GM19452 (cell line): ENCODE measurements around the gene NOTCH1.
A peak's percentile ranks its signal among the peaks of the same experiment; 100 is the strongest.

ENCODE experiments used
- ATAC-seq: cut with Tn5 transposase; IDR thresholded peaks from one replicate; pipeline ENCODE4 v1.9.1; 2021; ENCODE audit not compliant: unreplicated experiment

The NOTCH1 gene

DNA sequence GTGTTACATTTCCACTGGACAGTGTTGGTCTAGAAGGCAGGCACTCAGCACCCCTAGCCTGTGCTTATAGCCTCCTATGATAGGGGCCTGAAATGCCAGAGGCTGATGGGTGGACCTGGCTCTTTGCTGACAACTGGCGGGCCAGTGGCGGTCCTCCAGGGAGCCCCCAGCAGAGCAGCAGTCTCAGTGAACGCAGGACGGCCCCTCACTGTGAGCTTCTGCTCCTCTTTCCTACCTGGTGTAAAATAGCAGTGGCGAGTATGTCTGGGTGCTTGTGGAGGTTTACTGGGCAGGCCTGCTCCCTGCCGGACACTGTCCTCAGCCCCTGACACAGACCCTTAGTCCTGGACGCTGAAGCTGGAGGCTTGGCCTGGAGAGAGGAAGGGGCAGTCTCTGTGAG, 59.7 kb downstream of the NOTCH1 start:
- no peak for ATAC-seq

DNA sequence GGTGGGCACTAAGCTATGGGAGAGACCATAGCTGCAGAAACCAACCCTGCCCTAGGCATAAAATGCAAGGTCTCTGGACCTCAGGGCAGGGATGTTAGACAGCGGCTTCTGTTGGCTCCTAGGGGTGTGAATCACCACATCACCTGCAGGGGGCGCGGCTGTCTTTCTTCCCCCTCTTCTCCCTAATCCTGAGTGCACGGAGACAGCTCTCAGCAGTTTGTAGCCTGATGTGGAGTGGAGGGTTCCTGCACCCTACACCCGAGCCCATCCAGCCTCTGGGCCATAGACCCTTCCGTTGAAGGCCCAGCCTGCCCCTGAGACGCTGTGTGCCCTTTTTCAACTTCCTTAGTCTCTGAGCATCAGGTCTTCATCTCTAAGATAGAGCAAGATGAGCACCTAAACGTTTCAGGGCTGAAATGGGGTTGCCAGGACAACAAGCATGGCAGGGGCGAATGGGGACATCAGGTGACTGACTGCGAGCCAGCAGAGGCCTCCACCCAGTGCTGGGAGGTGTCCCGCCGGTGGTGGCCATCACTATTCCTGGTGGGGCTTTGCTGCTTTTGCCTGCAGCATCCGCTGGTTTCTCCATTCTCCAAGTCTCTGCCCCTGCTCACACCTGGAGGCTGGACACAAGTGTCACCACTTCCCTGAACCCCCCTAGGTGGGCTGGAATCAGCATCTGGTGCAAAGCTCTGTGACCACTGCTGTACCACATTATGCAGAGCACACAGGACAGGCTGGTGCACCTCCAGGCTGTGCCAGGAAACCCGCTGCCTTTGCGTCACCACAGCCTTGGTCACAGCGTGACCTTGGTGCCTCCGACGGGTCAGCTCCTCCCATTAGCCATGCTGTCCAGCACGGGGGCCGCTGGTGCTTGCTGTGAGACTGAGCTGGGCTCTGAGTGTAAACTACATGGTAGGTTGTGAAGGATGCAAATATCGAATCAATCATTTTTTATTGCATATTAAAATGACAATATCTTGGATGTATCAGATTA, 60.5 kb downstream of the NOTCH1 start:
- ATAC-seq, result no peak

DNA sequence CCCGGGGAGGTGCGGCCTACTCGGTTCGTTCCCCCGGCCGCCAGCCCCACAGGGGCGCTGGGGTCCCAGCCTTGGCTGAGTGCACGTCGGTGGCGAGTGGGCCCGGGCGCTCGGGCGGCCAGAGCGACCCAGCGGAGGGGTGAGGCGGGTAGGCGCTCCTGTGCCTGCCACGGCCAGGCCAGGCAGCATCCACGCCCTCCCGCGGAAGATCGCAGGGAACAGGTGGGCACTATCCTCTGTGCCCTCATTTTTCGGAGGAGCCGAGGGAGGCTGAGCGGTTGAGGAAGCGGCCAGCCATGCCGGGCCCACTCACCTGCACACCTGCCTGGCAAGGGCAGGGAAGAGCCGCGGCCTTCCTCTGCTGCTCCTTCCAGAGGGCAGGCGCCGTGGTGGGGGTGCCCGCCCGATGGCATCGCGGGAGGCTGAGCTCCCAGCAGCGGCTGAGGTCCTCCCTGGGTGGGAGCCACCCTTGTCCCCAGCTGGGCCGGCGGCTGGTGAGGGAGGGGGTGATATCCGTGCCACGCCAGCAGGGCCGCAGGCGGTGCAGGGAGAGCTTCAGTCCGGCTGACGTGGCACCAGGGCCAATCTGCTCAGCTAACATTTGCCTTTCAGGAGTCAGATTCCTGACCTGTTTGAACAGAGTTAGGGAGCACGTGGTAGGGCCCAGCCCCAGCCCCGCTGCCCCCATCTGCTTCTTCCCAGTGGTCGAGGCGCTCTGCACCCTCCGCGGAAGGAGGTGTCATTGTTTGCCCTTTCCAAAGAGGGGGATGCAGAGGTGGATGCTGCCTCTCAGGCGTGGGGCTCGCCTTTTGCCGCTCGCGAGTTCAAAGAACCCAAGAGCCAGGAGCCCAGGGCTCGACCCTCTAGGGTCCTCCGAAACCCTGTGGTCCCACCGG, 61.4 kb downstream of the NOTCH1 start:
- ATAC-seq, result no peak

DNA sequence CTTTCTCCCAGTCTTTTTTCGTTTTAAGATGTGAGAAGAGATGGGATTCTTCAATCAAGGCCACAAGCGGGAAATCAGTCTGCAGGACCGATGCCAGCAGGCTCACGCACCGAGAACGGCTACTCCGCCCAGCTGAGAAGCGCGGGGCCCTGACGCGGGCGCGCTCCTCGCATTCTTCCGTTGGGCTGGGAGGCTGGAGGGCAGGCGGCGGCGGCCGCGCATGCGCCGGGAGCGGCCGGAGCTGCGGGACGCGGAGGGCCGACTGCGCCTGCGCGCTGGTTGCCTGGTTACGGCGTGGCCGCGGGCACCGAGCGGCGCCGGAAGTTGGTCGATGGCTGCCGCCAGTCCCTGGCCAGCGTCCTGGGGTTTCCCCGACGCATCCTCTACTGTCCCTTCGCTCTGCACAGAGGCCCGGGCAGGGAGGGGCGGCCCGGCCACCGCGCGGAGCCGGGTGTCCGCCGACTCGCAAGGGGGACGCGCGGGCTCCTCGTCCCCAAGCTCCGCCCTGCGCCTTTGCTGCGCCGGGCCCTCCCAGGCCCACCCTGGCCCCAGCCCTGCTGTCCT, 62.2 kb downstream of the NOTCH1 start:
- ATAC-seq, result peak; percentile 50

DNA sequence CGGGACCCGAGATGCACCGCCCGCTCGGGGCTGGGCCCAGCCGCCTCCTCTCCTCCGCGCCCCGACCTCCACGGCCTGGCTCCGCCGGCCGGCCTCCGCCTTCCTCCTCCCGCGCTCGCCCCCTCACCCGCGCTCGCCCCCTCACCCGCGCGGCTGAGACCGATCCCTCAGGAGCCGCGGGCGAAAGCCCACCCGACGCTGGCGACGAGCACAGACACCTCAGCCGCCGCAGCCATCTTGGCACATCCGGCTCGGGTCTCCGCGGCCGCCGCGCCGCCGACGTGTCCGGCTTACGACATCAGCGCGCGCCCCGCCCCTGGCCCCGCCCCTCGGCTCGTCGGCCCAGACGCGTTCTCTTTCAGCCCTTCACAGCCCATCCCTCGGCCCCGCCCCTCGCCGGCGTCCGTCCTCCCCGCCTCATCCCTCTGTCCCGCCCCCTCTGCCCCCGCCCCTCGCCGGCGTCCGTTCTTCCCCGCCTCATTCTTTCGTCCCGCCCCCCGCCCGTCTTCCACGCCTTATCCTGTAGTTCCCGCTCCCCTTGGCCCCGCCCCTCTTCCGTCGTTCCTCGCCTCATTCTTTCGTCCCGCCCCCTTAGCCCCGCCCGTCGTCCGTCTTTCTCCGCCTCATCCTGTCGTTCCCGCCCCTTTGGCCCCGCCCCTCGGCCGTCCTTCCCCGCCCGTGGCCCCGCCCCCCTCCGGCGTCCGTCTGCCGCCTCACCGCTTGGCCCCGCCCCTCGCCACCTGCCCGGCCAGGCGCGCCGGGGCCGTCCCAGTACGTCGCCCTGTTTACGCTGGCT, 62.9 kb downstream of the NOTCH1 start, which contains the start of gene SEC16A:
Gene SEC16A, minus strand, starts transcription at position 248 of the 796 bp plus-strand sequence. CDS start 5,425 bp downstream, outside the sequence.
- peak; percentile 54 for ATAC-seq

DNA sequence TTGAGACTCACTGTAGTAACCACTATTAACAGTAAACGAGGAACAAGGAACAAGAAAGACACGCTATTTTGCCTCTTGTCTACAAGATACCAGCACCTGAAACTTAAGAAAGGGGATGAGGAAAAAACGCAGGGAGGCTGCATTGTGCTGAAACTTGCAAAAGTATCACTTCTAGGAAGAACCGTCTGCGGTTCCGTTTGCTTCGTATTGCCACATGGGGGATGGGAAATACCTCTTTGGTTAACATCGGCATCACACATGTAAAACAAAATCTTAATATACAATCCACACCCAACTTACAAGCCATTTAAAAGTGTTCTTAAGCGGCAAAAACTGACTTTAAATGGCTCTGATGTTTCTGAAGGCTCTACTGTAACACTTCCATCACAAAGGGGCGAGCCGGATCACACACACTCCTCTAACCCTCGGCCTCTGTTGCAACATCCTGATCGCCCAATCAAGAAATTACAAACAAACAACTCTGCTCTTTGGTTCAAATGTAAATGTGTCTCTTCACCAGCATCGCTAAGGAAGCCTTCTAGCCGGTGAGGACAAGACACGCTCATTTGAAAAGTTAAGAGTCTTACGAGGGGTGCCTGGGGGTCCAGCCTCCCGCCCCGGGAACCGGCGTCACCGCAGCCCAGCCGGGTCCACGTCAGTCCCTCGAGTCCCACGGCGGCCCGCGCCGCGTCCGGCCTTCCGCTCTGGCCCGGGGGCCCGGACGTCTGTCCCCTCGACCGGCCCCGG, 63.6 kb downstream of the NOTCH1 start:
- no peak for ATAC-seq

DNA sequence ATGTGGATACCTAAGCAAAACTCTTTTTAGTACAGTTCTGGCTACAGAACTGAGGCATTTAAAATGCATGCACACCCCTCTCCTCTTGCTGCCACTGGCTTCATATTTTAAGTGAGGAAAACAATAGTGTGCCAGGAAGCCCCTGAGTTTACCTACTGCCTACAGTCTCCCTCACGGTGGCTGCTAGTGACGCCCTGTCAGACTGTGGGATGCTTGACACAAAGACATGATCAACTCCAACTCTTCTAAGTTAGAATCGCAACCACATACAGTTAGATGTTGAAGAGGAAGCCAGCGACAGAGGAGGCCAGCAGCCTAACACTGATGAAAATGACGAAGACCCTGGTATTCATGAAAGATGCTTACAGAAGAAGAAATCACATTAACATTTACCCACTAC, 64.3 kb downstream of the NOTCH1 start:
- no peak for ATAC-seq

DNA sequence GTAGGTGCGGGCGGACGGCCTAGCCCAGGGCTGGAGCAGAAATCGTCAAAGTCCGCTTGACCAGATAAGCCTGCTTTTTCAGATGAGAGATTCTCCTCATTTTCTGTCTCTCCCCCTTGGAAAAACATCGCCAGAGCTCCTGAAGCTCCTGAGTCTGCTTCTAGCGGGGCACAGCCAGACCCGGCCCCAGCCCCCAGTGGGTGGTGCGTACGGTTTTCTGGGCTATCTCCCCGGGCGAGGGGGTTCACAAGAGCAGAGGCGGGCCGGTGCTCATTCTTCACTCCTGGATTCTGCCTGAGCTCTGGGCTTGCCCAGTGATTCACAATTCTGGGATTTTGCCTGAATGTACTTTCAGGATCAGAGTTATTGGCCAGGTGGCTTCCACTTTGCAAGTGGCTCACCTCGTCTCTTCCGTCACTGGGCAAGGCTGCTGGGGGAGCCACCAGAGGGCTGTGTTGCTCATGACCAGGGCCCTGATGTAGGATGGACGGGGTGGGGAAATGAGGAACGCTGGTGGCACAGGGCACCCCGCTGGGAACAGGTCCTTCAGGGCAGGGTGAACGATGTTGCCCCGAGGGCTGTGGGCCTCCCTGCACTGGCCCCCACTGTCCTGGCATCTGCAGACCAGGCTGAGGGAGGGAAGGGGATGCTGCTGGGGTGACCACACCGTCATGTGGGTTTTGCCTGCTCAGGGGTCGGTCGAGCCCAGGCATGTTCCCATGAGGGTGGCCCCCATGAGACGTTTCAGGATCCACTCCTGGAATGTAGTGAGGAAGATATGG, 69.3 kb downstream of the NOTCH1 start:
- no peak for ATAC-seq

DNA sequence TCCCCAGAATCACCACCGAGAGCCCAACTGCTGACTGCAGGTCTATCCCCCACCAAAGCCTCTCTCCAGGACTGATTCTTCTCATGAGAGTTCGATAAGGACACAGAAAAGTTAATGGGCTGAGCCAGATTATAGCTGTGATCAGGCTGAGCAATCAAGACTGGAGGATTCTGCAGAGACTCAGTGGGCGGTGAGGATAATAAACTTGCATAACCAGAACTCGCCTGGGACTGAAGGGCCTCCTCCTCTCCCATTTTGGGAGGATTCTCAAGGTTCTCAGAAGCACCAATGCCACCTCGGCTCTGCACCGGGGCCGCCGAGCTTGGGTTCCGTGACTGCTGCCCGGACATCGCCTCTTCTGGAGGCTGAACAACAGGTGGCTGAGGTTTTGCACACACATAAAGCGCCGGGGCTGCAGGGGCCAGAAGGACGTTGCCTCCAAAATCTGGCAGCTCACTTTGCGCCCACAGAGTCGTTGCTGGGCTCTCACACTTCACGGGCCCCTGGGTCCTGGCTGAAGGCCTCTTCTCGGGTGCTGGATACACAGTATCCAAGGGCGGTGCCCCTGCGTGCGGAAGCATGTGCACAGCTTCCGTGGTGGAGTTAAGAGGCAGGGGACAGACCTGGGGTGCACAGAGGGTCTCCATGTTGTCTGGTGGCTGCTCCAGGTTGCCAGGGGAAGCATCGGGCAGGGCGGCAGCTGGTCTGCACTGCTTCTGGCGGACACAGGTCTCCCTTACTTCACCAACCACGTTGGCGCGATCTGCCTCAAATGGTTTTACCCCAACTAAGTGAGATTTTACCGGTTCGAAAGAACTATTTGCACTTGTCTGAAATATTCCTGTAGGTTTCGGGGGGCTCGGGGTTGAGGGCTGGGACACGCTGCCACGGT, 70.6 kb downstream of the NOTCH1 start:
- ATAC-seq, result no peak

DNA sequence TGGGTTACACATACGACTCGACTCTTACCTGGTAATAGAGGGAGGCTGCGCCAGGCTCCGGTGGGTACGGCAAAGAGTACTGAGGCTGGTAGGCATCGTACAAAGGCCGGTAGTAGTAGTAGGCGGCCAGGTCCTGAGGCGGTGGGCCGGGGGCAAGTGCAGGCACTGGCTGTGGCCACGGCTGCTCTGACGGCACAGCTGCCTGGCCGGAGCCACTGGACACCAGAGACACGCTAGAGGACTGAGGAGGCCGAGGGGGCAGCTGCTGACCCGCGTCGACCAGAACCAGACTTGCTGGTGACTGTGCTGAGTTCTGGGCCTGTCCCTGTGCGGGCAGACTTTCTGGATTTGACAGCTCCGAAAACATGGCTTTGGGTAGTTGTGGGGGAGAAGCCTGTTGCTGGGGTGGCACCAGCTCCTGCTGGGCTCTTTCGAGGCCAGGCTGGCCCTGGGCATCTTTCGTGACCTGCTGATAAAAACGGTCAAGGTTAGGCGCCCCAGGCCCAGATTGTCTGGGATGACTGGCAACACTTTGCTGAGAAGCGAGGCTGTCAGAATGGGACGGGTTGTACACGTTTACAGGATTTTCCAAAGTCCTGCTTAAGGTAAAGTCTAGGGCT, 71.7 kb downstream of the NOTCH1 start:
- no peak for ATAC-seq

DNA sequence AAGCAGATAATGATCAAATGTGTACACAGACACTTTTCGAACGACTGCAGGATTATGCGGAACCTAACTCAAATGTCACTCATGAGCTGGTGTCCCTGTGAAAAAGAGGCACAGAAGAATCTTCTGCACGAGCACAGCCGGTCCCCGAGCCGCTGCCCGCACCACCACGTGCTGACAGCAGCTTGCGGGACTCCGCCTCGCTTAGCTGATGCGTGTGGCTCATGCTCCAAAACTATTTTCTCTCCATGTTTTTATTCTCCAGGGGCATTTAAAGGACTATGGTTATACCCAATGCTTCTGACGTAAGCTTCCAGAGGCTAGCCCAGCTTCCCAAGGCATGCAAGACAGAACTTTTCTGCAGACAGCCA, 72.5 kb downstream of the NOTCH1 start:
- ATAC-seq, result no peak

DNA sequence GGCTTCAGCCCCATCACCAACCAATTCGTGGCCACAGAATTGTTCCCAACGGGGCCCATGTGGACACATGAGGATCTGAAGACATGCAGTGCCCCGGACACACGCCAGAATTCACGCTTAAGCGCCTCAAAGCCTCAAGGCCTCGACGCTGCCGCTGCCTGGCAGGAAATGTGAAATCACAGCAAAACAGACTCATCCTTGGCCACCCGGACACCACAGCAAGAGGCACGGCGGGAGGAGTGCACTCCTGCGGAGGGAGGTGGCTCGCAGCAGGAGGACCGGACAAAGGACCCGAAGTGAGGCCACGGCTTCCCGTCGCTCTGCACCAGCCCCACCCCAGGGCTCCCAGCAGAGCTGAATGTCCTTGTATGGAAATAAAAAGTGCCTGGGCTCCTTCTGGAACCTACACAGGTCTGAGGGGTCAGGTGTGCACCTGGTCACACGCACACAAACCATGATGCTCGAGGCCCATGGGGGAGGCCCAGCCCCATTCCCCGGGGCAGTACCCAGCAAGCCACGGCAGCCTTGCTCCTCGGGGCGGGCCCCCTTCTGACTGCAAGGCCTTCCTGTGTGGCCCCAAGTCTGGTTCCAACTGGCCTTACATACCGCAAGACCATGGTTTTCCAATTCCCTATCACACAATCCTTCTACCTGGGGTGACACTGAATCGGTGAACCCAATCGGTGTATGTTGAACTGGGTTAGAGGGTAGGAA, 73.1 kb downstream of the NOTCH1 start:
- no peak for ATAC-seq

DNA sequence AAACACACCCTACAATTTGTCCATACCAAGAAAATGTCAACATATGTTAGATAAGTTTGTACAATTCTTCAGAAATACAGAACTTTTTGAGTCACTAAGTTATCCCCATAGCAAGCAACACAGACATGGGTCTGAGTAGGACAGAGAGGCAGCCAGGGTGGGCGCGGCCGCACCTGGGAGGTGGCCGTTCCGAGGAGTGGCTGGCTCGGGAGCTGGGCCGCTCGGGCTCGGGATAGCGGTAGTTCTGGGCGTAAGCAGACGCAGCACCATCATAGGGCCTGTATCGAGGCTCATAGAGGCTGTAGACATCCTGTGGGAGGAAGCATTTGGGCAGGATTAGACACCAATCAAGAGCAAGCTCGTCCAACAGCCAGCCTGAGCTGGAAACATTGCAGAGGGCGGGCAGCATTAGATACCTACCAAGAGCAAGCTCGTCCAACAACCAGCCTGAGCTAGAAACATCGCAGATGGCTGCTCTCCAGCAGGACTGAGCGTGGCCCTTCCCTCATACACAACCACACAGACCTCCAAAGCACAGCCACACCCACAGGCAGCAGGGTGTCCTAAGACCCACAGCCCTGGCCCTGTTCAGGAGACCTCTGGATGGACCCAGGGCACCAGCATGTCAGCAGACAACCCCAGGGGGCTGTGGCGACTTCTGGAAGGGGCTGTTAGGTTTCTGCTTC, 73.9 kb downstream of the NOTCH1 start:
- no peak for ATAC-seq

DNA sequence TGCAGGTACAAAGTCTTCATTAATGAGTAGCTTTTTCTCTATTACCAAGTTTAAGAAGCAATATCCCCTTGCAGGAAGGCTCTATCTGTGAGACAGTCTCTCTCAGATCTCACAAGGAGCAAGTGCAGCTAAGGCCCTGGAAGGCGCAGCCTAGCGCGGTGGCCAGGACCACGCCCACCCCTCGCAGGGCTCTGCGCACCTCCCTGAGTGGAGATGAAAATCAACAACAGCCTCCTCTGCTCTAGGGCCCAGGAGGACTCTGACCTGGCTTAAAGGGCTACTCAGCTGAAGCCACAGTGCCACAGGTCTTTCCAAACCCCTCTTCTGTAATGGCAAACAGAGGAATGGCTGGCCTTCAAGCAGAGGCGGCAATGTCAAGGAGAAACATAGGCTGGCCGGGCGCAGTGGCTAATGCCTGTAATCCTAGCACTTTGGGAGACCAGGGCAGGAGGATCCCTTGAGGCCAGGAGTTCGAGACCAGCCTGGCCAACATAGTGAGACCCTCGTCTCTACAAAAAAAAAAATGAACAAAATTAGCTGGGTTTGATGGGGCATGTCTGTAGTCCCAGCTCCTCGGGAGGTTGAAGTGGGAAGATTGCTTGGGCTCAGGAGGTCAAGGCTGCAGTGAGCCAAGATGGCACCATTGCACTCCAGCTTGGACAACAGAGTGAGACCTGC, 74.9 kb downstream of the NOTCH1 start:
- no peak for ATAC-seq

DNA sequence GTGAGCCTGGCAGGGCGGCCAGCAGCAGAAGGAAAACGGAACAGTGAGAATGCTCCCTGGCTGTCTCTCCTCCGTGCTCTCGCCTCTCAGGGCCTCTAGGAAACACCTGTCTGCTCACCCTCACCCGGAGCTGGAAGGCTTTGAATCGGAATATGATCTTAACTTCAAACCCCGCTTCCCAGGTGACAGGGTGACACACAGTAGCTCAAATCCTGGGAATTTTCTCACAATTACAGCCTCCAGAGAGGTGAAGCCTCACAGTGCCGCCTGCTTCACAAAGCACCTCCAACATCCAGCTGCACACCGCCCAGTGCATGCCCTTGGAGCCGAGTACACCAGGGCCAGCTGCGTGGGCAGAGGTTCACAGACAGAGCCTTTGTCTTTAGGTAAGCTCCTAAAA, 75.5 kb downstream of the NOTCH1 start:
- no peak for ATAC-seq

DNA sequence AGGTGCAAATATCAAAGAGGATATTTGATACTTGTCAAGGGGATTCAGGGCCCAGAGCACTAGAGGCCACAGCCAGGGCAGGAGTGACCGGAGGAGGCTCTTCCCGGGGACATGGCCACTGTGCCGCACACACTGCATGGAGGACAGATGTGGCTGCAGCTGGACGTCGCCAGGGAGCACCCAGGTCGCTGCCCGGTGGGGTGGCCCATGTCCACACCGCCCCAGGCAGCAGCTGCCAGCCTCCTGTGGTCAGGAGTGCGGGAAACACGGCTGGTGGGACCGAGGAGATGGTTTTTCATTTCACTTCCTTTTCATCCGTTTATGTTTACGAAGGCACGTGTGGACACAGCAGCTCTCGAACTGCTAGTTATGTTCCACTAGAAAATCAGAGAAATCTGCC, 78.1 kb downstream of the NOTCH1 start:
- ATAC-seq, result no peak
